Measurements from ENCODE around the gene RIPK4.
"Not testable (repeated sequence)": the region's sequence is repeated elsewhere in the genome, so short reads cannot be mapped to it uniquely, and the experiment has no call there.

The RIPK4 gene

DNA sequence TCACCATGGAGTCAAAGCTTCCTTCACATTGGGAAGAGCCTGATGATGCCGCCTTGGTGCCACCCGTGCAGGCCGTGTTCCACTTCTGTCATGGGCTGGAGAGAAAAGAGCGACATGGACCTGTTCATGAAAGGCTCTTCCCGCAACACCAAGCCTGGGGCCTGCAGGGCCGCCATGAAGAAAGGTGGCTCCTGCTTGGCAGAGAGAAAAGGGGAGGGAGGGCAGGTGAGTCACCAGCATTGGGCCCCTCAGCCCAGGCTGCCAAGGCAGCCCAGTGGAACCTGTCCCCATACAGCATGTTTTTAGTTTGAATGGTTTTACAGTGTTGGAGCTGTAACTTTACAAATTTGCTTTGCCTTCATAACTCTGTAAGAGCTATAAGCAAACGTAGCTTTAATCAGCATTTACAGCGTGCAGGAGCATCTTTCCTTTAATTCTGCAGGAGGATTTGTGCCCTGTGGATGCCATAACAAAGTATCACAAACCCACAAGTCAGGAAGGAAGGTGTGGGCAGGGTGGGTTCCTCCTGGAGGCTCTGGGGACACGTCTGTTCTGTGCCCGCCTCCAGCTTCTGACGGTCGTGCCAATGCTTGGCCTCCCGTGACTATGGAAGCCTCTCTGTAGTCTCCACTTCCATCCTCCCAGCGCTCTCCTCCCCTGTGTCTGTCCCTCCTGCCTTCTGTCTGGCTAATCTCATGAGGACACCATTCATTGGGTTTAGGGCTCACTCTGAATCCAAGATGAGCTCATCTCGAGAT lies 49.1 kb downstream of the RIPK4 start:
- in situ Hi-C loops (cut with MboI; ENCODE audit: low sequenced_read_pairs): no loop called here

DNA sequence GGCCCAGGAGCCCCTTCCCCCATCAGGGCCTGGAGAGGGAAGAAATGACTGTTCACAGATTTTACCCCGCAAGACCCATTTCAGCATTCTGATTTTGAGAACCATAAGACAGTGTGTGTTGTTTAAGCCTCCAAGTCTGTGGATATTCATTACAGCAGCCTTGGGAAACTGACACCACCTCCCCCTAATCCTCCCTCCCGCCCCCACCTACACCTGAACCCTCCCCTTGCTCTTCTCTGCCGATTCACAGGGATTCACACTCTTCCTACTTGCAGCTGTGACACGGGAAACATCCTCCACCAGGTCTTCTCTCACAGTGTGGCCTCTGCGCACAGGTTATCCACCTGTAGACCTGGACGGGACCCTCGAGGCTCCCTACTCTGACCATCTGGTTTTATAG lies 50.1 kb downstream of the RIPK4 start:
- in situ Hi-C loops (cut with MboI; ENCODE audit: low sequenced_read_pairs): no loop called here

DNA sequence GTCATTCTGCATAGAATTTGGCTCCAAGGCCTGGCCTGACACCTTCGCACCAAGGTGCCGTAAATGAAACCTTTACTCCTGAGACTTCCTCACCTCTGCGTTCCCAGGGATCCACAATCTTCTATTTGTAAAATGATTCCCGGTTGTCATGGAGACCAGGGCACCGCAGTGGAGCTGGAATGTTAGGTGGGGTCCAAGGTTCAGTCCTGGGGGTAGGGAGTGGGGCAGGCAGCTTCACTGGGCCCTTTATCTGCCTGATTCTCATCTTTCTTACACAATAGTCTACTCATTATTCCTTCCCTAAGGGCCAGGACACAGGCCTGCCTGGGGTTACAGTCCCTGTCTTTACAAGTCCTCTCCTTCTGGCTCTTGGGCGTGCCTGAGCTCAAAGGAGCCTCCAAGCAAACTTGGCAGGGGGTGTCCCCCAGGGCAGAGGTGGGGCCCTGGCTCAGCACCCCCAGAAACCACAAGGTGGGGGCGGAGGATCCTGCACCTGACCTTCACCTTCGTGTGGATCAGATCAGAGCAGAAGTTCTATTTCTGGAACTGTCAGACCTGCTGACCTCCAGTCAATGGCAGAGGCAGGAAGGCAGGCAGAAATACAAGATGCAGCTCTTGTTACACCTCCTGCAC lies 51.1 kb downstream of the RIPK4 start:
- in situ Hi-C loops (cut with MboI; ENCODE audit: low sequenced_read_pairs): no loop called here

DNA sequence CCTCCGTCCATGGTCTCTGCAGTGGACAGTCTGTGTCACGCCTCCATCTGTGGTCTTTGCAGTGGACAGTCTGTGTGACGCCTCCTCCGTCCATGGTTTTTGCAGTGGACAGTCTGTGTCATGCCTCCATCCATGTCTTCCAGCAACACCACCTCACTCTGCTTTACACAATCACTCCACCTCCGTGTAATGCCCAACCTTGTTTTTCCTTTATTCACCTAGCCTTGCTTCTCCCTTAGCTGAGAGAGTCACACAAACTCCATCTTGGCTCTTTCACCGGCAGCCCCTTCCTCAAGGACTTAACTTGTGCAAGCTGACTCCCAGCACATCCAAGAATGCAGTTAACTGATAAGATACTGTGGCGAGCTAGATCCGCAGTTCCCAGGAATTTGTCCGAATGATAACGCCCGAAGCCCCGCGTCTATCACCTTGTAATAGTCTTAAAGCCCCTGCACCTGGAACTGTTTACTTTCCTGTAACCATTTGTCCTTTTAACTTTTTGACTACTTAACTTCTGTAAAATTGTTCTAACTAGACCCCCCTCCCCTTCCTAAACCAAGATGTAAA lies 52.5 kb downstream of the RIPK4 start:
- in situ Hi-C loops (cut with MboI; ENCODE audit: low sequenced_read_pairs): not testable (repeated sequence)

DNA sequence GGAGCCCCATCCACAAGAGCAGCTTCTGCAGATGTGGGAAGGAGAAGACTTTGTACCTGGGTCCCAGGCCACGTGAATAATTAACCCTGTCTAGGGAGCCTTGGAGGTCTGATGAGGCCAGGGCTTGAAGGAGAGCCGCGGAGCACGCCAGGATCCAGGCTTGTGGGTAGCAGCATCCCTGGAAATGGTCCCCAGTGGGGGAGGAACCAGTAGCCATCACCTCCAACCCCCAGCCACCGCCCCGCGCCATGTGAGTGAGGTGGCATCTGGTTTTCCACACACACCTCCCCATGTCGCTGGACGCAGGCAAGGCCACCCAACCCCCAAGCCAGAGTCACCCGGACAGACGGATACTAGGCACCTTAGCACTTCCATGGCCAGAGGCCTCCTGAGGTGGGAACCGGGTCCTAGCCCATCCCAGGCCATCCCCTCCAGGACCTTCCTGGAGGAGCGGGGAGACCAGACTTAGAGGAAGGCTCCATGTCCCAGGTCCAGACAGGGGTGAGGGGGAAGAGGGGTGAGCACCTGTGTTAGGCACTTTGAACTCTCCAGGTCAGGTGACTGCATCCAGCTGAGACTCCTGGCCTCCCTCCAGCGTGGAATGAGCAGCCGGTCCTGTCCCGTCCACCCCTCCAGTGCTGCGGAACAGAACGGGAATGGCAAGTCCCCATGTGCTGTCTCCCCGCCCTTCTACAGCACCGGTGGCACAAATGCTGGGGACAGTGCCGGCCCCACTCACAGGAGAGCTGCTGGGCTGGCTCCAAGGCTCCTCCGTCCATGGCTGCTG lies 53.2 kb downstream of the RIPK4 start:
- in situ Hi-C loops (cut with MboI; ENCODE audit: low sequenced_read_pairs): no loop called here

DNA sequence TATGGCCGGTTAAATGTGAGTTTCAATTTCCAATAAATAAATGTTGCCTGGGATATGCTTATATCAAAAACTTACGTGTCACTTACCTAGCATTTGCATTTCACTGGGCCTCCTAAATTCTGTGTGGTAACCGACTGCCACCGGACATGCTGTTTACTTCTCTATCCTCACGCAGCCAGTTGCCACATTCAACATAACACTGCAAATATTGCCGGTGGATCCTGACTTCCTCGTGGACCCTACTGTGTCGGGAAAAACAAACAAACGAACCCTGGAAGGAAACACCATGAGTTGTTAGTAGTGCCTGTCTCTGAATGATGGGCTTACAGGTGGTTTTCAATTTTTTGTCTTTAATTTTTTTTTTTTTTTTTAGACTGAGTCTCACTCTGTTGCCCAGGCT lies 54.1 kb downstream of the RIPK4 start:
- in situ Hi-C loops (cut with MboI; ENCODE audit: low sequenced_read_pairs): no loop called here

DNA sequence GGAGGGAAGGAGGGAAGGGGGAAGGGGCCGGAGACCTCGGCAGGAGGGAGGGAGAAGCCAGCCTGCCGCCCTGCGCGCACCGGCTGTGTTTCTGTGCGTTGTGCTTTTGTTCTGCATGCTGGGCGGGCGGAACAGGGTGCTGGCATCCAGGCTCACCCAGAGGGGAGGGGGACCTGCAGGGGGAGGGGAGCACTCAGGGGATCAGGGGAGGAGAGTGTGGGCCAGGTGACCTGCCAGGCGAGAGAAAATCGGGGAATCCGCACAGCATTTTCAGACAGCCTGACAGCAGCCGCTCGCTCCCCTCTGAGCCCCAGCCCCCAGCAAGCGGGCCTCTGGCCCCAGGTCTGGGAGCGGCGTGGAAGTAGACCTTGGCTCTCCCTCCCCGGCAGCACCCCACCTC lies 54.7 kb downstream of the RIPK4 start:
- in situ Hi-C loops (cut with MboI; ENCODE audit: low sequenced_read_pairs): no loop called here

DNA sequence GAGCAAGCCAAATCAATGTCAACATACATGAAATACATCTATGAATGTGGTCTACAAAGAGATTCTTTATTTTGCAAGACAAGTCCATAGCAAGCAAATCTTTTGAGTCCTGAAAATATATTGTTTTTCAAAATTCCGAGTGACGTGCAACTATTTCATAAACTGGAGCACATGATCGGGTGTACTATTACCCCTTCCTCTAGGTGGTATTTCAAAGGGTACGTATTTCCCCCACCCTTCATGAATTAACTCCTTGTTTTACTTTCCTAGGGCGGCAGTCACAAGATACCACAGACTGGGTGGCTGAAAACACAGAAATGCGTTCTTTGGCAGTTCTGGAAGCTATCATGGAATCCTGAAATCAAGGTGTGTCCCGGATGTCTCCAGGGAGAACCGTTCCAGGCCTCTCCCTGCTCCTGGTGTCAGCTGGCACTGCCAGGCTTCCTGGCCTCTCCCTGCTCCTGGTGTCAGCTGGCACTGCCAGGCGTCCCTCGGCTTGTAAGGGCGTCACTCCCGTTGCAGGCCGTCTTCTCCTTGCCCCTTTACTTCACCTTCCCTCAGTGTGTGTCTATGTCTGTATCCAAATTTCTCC lies 55.3 kb downstream of the RIPK4 start:
- in situ Hi-C loops (cut with MboI; ENCODE audit: low sequenced_read_pairs): no loop called here

DNA sequence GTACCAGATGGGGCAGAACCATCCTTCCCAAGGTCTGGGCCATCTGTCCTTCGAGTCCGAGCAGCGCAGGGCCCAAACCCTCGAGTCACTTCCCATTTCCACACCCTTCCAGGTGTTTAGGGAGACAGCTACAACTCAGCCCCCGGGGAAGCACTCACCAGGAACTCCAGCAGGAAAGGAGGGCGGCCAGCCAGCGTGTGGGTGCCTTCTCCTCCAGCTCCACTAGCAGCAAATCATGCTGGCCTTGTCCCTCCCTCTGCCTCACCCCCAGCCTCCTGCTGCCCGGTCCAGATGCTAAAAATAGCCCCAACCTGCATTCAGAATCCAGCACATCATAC lies 56.1 kb downstream of the RIPK4 start:
- in situ Hi-C loops (cut with MboI; ENCODE audit: low sequenced_read_pairs): no loop called here

DNA sequence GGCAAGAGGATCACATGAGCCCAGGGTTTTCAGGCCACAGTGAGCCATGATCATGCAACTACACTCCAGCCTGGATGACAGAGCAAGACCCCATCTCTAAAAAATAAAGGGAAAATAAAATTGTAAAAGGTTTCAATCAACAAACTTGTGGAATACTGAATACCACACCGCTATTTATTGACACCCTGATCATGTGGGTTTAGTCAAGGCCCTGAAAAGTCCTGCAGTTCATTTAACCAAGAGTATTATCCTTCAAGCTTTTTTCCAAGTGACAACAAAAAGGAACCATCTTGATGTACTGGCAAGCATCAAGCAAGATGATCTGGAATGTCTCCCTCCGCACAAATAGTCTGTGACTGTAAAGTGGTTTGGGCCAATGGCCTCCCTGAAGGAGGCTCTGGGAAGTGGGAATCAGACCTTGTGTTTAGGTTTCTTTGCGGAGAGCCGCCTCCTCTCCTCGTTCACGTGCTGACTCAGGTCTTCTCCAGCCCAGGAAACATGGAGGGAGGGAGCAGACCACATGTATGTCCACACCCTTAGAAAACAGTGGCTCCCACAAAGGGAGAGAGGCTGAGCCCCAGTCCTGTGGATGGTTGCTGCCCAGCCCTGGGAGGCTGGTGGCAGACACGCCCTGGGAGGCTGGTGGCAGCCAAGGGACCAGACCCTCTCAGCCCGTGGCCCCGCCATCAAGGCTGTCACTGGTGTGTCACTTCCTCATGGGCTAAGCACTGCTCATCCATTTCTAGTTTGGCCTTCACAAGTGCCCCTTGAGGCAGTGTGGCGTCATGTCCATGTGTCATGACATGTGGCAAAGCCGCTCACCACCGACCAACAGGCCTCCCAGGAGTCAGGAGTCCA lies 56.7 kb downstream of the RIPK4 start:
- in situ Hi-C loops (cut with MboI; ENCODE audit: low sequenced_read_pairs): no loop called here

DNA sequence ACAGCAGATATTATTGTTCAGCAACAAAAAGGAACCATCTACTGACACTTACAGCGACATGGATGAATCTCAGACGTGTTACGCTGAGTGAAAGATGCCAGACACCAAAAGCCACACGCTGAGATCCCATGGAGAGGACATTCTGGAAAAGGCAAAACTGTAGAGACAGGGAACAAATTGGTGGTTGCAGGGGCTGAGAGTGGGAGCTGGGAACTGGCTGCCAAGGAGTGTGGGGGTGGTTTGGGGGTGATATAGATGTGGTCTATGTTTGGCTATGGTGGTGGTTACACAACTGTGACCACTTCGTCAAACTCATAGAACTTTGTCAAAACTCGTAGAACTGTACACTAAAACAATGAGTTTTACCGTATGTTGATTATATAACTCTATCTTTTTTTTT lies 57.7 kb downstream of the RIPK4 start:
- in situ Hi-C loops (cut with MboI; ENCODE audit: low sequenced_read_pairs): no loop called here

DNA sequence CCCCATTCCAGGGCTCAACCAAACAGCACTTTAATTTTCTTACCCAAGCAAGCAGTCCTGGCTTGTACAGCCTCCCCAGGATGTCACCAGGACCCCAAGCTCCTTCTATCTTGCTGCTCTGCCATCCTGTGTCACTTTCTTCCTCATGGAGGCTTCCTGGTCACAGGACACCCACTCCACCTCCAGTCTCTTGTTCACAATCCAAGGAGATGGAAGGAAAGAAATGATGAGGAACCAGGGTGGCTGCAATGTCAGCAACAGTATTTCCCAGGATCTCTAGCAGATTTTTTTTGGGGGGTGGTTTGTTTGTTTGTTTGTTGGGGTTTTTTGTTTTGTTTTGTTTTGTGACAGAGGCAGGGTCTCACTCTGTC lies 58.9 kb downstream of the RIPK4 start:
- in situ Hi-C loops (cut with MboI; ENCODE audit: low sequenced_read_pairs): no loop called here

DNA sequence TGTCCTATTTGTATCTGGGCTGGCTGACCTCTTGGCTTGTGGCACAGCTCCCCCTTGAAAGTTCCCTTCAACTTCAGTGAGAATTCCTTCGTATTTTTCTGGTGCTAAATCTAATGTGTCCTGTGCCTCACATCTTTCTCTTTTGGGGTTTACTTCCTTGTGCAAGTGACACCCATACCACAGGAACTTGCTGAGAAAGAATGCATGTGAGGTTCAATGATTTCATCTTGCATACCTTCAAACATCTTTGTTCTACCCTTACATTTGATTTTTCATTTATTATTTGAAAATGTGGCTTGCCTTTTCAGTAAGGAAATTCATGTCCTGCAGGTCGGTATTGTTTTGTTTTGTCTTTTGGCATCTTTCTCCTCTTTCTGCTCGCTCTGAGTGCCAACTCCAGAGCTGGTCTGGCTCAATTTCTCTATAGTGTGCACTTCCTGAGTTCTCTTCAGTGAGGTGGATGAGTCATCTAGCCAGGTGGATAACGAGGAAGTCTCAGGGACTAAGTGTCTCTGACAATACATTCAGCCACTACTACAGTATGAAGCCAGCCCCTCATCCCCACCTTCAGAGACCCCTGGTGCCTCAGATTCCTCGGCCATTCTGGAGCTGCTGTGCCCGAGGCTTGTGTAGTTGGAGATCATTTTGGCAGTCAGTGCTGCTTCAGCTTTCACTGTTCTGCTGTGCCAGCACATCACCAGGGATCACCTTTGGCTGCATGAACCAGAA lies 59.5 kb downstream of the RIPK4 start:
- in situ Hi-C loops (cut with MboI; ENCODE audit: low sequenced_read_pairs): no loop called here

DNA sequence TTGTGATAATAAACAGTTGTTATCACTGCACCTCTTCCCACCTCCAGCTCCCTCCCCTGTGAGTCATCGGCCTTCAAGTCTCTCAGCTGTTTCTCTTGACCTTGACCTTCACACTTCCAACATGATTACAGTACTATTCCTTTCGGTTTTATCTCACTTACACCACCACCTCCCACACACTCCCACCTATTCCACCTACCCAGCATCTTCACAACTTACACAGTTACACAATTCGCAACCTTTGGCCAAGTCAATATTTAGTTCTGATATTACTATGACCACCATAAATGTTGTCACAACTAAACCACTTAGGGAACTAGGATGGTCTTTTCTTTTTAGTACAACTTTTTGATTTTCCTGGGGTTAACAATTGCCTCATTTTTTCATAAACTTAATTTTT lies 60.2 kb downstream of the RIPK4 start:
- in situ Hi-C loops (cut with MboI; ENCODE audit: low sequenced_read_pairs): no loop called here

DNA sequence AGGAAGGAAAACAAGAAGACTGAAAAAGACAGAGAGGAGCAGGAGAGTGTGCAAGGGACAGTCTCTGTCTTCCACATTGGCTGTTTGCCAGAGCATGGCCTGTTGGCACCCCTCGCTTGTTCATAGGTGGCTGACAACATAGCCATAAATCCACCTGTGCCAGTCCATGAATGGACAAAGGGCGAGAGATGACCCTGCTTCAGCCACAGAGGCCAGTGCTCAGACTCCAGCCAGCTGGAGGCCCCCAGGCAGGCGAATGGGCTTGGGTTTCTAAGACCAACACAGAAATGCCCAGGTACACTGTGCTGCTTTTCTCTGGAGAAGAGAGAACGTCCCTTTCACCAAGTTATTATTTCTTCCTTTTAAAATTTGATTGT lies 60.6 kb downstream of the RIPK4 start:
- in situ Hi-C loops (cut with MboI; ENCODE audit: low sequenced_read_pairs): no loop called here

DNA sequence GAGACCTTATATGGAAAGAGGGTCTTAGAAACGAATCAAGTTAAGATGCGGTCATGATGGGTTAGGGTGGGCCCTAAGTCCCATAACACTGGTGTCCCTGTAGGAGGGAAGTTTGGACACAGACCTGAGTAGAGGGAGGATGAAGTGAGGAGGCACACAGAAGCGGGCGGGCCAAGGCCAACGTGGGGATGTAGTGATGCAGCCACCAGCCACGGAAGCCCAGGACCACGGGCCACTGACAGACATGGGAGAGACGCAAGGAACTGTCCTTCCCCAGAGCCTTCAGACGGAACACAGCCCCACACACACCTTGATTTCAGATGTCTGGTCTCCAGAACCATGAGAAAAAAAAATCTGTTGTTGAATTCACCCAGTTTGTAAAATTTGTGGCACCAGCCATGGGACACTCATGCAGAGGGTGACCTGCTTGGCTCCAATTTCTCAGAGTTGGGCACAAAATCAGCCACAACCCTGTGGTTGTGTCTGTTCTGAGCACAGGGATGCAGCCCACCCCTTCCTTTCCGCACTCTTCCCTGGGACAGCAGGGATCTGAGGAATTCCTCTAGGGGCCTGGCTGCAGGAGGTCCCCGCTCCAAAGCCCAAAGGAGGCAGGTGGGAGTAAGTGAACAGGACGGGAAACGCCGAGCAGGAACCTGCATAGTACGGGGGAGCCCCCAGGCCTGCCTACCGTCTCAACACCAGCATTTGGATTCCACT lies 61.1 kb downstream of the RIPK4 start:
- in situ Hi-C loops (cut with MboI; ENCODE audit: low sequenced_read_pairs): no loop called here

DNA sequence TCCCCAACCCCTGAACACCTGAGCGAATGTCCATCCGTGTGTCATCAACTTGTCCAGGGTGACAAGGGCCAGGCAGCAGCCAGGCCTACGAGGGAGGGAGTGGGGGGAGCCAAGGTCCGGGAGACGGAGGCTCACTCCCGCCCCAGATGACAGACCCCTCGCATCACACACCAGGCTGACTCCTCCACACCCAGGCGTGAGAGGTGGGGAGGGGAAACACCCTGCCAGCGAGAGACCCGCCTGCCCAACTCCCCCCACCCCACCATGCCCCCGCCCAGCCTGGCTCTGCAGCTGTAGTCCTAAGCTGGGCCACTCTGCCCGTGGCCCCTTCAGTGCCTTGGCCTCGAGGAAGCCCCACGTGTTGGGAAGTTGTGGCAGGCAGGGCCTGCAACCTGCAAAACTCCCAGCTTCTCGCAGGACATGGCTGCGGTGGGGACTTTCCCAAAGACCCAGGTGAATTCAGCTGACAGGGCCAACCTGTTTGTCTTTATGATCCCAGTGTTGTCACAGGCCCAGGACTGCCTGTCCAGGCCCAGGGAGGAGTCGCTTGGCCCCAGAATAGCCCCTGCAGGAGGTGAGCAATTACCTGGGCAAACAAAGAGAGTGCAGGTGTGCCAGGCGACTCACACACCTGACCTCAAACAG lies 62.9 kb downstream of the RIPK4 start:
- in situ Hi-C loops (cut with MboI; ENCODE audit: low sequenced_read_pairs): no loop called here

DNA sequence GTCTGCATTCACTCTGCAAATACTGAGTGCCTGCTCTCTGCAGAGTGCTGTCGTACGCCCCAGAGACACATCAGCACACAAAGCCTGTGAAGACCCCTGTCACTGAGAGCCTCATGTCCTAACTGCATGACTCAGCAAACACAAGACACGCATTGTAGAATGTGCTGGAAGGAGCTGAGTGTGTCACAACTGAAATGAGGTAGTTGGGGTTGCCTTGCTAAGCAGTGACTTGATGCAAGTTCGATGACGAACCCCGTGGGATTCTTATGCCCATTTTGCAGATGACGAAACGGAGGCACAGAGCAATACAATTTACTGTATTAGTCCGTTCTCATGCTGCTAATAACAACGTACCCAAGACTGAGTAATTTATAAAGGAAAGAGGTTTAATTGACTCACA lies 65.1 kb downstream of the RIPK4 start:
- in situ Hi-C loops (cut with MboI; ENCODE audit: low sequenced_read_pairs): no loop called here

DNA sequence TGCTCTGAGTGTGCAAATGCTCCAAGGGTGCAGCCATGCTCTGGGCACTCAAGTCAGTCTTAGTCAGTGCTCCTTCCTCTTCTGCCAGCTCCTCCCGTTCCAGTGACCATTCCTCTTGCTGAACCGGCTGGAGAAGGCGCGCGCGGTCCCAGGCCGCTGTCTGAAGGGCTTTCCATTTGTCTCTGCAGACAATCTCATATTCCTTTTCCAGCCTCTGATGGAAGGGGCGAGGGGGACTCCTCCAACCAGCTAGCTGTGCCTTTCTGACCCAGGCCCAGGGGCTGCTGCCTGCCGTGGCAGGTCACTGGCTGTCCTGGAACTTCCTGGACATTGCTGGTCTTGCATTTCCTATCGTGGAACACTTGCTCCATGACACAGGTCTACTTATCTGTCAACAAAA lies 67.5 kb downstream of the RIPK4 start:
- in situ Hi-C loops (cut with MboI; ENCODE audit: low sequenced_read_pairs): no loop called here
